Activated CD4-positive, alpha-beta T cell treated with anti-CD3 and anti-CD28 coated beads, Interleukin-2, amount 50 U/mL, for 48 hours (primary cell): ENCODE results near the gene RFX2.

Experiments used
- DNase-seq, 2 experiments: peaks; one replicate each; pipeline ENCODE4 v3.0.0-alpha.2; 2020

The RFX2 gene

GRCh38 chr19:6103217-6103644 lies 7.1 kb downstream of the RFX2 start:
- no peak for DNase-seq

GRCh38 chr19:6101991-6102390 lies 8.3 kb downstream of the RFX2 start:
- DNase-seq = no peak

DNA sequence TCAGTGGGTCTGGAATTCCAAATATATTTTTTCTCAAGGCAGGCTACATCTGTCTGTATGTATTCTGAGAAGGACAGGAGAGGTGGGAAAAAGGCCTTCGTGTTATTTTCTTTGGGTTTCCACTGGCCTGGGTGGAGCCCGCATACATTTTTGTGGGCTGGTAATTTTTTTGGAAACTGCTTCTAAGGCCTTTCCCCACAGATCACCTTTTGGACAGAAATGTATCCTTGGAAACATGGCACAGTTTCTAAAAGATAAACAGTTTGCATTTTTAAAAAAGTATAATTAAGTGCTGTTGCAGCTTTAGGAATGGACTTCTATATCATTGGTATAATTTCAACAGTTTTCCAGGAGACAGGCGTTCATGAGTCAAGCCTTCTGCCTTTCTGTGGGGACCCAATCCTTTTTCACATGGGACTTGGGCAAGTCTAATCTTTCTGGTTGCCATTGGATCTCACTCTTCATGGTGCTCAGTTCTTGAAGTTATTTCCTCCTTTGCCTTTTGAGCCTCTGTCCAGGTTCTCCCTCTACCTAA lies 8.9 kb downstream of the RFX2 start:
- no peak for DNase-seq

DNA sequence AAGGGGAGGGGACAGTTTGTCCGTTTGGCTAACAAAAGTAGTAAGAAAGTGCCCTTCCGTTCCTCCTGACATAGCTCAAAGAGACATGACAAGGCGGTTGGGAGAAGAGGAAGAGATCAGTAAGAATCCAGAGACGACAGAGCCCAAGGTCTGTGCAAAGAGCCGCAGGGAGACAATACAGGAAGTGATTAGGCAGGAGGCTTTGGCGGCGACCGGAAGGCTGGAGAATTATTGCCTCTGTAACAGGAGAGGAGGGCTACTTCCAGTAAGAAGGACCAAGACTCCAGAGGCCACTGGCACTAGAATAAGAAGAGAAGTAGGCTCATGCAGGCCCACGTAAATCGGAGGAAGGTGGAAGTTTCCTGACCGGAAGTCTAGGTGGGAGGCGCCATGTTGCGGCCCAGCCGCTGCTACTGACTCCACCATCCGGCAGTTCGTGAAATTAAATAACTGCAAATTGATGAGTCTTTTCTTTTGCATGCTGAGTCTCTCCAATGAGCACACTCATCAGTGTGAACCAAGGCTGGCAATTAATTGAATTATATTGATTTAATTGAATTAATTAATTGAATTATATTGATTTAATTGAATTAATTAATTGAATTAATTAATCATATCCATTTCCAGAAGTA lies 9.9 kb downstream of the RFX2 start:
- DNase-seq = peak; percentile 36 to 46

DNA sequence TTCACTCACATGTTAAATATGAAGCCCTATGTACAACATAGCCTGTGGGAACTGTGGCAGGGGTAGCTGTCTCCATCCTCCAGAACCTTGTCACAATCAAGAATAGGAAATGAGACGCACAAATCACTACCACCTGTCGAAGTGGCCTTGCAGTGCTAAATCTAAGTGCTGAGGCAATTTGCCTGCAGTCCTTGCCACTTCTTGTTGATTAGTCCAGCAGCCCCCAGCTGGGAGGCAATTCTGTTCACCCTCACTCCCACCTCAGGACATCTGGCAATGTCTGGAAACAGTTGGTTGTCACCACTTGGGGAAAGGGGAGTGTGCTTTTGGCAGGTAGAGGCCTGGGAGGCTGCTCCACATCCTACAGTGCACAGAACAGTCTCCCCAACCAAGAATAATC lies 10.7 kb downstream of the RFX2 start:
- no peak for DNase-seq

GRCh38 chr19:6099033-6099432 lies 11.3 kb downstream of the RFX2 start:
- DNase-seq = no peak

DNA sequence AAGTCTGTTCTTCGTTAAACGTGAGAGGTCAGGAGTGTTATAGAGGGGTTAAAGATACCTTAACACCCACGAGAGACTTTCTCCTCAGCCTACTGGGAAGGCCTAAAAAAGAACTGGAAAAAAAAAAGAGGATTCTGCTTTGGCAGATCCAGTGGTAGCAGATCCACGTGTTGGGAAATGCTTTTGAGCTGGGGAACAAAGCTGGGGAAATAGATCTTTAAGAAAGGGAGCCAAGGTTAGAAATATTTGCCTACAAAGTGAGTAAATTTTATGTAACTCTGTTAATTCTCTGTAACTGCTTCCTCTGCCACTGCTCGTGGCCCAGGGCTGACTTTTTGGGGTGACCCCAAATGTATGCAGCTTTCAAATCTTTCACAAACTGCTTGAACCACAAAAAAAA lies 11.7 kb downstream of the RFX2 start:
- DNase-seq = no peak

- no peak for DNase-seq
Observed at GRCh38 chr19:6097911-6098310, 12.4 kb downstream of the RFX2 start.

DNA sequence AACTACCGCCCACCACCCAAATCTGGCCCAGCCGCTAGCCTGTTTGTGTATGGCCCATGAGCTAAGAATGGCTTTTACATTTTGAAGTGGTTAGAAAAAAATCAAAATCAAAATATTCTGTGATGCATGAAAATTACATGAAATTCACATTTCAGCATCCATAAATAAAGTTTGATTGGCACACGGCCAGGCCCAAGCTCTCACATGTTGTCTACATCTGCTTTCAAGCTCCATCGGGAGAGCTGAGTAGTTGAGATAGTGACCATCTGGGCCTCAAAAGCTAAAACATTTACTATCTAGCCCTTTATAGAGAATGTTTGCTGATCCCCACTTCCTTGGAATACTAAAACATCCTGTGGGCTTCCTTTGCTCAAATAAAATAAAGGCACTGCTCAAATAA lies 14.5 kb downstream of the RFX2 start:
- no peak for DNase-seq

DNA sequence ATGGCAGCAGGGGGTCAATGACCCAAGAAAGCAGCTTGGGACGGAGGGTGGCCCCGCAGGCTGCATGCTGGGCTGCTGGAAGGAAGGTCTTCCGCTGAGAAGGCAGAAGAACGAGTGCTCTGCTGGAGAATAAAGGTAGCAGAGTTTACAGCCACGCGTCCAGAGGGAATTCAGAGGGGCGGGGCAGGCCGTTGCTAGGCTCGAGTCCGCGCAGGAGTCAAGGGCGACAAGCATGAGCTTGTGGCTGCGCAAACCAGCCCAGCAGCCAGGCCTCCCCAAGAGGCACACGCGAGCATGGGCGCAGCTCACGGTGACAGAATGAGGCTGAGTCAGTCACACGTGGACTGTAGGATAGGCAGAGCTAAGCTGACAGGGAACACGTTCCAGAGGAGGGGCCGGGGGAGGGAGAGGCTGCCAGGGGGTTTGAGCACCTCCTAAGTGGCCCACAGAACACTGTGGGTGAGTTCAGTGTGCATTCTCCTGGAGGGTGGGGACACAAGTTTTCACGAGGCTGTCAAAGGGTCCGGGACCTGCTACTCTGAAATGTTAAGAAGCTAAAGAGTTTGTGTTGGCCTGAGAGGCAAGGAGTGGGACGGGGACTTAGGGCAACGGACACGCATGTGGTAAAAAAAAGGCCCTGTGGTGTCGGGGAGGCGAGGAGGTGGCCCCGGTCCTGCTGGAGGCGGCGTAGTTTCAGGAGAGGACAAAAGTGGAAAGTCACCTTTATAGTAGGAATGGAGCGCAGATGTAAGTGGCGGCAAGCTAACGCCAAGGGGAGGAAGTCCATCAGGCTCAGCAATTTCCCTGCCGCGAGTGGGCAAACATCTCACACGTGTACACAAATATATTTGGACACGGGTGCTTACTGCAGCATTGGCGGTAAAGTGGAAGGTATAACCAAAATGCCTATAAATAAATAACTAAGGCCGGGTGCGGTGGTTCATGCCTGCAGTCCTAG lies 17.7 kb downstream of the RFX2 start:
- DNase-seq = no peak

- DNase-seq = no peak
Observed at GRCh38 chr19:6091771-6092291, 18.5 kb downstream of the RFX2 start.

DNA sequence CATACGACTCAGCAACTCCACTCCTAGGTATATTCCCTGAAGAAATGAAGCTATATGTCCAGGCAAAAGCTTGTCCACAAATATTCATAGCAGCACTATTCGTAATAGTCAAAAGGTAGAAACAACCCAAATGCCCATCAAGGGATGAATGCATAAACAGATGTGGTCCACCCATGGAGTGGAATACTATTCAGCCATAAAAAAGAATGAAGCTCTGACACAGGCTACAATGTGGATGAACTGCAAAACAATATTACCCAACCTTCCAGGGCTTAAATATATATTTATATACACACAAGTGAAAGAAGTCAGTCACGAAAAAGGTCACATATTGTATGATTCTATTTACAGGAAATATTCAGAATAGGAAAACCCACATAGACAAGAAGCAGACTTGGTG lies 19.7 kb downstream of the RFX2 start:
- DNase-seq = no peak

- DNase-seq = no peak
Observed at GRCh38 chr19:6088602-6089049, 21.7 kb downstream of the RFX2 start.

GRCh38 chr19:6087074-6087571 lies 23.2 kb downstream of the RFX2 start:
- DNase-seq = no peak

- DNase-seq = no peak
Observed at GRCh38 chr19:6086068-6086788, 24.1 kb downstream of the RFX2 start.

DNA sequence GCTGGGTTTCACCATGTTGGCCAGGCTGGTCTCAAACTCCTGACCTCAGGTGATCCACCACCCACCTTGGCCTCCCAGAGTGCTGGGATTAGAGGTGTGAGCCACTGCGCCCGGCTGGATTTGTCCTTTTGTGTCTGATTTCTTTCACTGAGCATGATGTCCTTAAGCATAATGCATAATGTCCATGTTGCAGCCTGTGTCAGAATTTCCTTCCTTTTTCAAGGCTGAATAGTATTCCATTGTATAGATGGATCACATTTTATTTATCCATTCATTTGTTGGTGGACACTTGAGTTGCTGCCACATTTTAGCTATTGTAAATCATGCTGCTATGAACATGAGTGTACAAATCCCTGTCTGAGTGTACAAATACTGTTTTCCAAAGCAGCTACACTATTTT lies 25.5 kb downstream of the RFX2 start:
- no peak for DNase-seq

GRCh38 chr19:6079107-6079506 lies 31.2 kb downstream of the RFX2 start:
- no peak for DNase-seq

DNA sequence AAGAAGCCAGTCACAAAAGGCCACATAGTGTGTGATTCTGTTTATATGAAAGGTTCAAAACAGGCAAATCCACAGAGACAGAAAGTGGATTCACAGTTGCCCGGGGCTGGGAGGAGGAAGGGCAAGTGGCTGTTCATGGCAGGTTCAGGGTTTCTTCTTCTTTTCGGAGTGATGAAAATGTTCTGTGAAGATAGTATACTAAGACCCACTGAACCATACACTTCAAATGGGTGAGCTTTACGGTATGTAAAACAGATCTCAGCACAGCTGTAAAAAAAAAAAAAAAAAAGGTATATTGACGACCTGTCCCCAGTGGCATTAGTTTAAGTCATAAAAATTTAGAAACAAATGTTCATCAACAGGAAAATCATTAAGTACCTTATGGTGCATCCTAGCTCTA lies 32.2 kb downstream of the RFX2 start:
- no peak for DNase-seq

GRCh38 chr19:6076675-6077463 lies 33.4 kb downstream of the RFX2 start:
- DNase-seq = no peak

GRCh38 chr19:6076291-6076665 lies 34.0 kb downstream of the RFX2 start:
- no peak for DNase-seq

GRCh38 chr19:6074709-6075403 lies 35.4 kb downstream of the RFX2 start:
- no peak for DNase-seq
